ENCODE results near the gene HSP90B1. TPM values are rescaled to one million over a fixed set of nuclear protein-coding genes. Genes with fewer than 3 reads are reported as not detected.

Gene HSP90B1
- total and polyA plus RNA-seq, 2 of the 13 experiments (the other 11 are each of a cell fraction or from before 2014, with no cell fraction given), result 800 to 954 TPM

DNA sequence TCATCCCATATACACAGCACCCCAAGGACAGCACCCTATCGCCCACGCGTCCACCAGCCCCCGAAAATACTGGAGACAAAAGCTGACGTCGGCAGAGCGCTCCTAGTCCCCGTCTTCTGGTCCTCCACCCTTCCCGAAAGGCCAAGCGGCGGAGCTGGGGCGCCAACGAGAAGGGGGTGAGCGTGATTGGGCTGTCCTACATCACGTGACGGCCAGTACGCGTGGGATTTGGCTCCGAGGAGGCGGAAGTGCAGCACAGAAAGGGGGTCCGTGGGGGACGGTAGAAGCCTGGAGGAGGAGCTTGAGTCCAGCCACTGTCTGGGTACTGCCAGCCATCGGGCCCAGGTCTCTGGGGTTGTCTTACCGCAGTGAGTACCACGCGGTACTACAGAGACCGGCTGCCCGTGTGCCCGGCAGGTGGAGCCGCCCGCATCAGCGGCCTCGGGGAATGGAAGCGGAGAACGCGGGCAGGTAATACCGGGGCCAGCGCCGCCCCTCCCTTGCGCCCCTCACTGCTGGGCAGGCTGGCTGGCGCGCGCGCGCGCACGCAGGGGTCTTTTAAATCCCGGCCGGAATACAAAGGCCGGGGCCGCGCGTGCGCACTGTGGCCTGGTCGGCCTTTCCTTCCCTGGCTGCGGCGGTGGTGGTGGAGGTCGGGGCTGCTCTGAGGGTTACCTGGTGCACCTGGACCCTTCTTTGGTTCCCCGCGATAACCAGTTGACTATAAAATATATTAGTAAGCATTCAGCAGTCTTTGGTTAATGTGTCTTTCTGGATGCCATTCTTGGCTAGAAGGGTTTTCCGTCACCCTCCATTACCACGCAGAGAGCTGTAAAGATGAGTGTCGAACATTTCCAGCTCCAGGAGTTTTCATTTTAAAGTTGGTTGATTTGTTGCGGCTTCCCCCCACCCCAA is 35.6 kb downstream of the HSP90B1 start, which contains the start of gene TDG (continued):
- peak; percentile 88 for TF ChIP-seq SP4 (CRISPR knock-in tag; IDR thresholded peaks at IDR 0.05)
- TF ChIP-seq ZNF652 (CRISPR knock-in tag; IDR thresholded peaks at IDR 0.05; ENCODE audit: borderline replicate concordance, low read depth), result 0 out of 2 replicates have a peak, but pooled peaks have one; percentile 13
- TF ChIP-seq EHMT2 (IDR thresholded peaks at IDR 0.05; ENCODE audit: borderline replicate concordance, low read depth, low read length), result no peak
- TF ChIP-seq ZNF335 (CRISPR knock-in tag; IDR thresholded peaks at IDR 0.05), result peak; percentile 81; the same call in 1 of the 2 replicates
- peak; percentile 43; the same call in 1 of the 2 replicates for TF ChIP-seq ZNF782 (CRISPR knock-in tag; IDR thresholded peaks at IDR 0.05; ENCODE audit: borderline replicate concordance)
- TF ChIP-seq ZNF207 (IDR thresholded peaks at IDR 0.05; ENCODE audit: borderline replicate concordance), result 0 out of 2 replicates have a peak, but pooled peaks have one; percentile 55
- no peak for TF ChIP-seq HMG20A (CRISPR knock-in tag; IDR thresholded peaks at IDR 0.05; ENCODE audit: borderline replicate concordance)
- TF ChIP-seq ZNF33B (CRISPR knock-in tag; IDR thresholded peaks at IDR 0.05), result peak; percentile 96
- no peak for TF ChIP-seq TOE1 (CRISPR knock-in tag; IDR thresholded peaks at IDR 0.05)
- TF ChIP-seq ZNF564 (CRISPR knock-in tag; IDR thresholded peaks at IDR 0.05), result peak; percentile 67; the same call in 1 of the 2 replicates
- no peak; the same call in 1 of the 2 replicates for TF ChIP-seq WIZ (CRISPR knock-in tag; IDR thresholded peaks at IDR 0.05)
- no peak for TF ChIP-seq MAF1 (CRISPR knock-in tag; IDR thresholded peaks at IDR 0.05; ENCODE audit: borderline replicate concordance)
- TF ChIP-seq SNAPC2 (CRISPR knock-in tag; IDR thresholded peaks at IDR 0.05), result peak; percentile 70; the same call in 1 of the 2 replicates
- peak; percentile 97 for TF ChIP-seq ZNF501 (CRISPR knock-in tag; IDR thresholded peaks at IDR 0.05)
- TF ChIP-seq MLLT10 (CRISPR knock-in tag; IDR thresholded peaks at IDR 0.05), result no peak
- peak; percentile 87; the same call in 1 of the 2 replicates for TF ChIP-seq ZNF749 (CRISPR knock-in tag; IDR thresholded peaks at IDR 0.05; ENCODE audit: borderline replicate concordance)
- no peak for TF ChIP-seq SRY (CRISPR knock-in tag; IDR thresholded peaks at IDR 0.05)
- TF ChIP-seq, protein P1, sequence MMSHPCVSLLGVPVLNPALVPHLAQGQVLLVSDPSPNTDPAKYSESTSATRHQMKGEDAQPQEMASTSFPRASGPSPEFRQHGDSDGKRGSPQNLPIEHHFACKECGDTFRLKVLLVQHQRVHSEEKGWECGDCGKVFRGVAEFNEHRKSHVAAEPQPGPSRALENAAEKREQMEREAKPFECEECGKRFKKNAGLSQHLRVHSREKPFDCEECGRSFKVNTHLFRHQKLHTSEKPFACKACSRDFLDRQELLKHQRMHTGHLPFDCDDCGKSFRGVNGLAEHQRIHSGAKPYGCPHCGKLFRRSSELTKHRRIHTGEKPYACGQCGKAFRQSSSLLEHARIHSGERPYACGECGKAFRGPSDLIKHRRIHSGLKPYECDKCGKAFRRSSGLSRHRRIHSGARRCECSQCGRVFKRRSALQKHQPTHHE (CRISPR knock-in tag; IDR thresholded peaks at IDR 0.05; ENCODE audit: borderline replicate concordance), result 0 out of 2 replicates have a peak, but pooled peaks have one; percentile 80
- peak; percentile 67 for TF ChIP-seq MED1 (CRISPR knock-in tag; IDR thresholded peaks at IDR 0.05)
- TF ChIP-seq SIX1 (CRISPR knock-in tag; IDR thresholded peaks at IDR 0.05; ENCODE audit: borderline replicate concordance), result no peak
- TF ChIP-seq CREM (IDR thresholded peaks at IDR 0.05), result peak; percentile 86
- TF ChIP-seq CREM (CRISPR knock-in tag; IDR thresholded peaks at IDR 0.05), result no peak
- peak; percentile 97 for TF ChIP-seq ELF1 (CRISPR knock-in tag; IDR thresholded peaks at IDR 0.05)
- peak; percentile 52; the same call in 1 of the 2 replicates for TF ChIP-seq LCORL (IDR thresholded peaks at IDR 0.05)
- peak; percentile 59 for TF ChIP-seq LCORL (CRISPR knock-in tag; IDR thresholded peaks at IDR 0.05)
- TF ChIP-seq MIXL1 (CRISPR knock-in tag; IDR thresholded peaks at IDR 0.05), result no peak
- TF ChIP-seq, protein P2, sequence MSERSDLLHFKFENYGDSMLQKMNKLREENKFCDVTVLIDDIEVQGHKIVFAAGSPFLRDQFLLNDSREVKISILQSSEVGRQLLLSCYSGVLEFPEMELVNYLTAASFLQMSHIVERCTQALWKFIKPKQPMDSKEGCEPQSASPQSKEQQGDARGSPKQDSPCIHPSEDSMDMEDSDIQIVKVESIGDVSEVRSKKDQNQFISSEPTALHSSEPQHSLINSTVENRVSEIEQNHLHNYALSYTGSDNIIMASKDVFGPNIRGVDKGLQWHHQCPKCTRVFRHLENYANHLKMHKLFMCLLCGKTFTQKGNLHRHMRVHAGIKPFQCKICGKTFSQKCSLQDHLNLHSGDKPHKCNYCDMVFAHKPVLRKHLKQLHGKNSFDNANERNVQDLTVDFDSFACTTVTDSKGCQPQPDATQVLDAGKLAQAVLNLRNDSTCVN (CRISPR knock-in tag; IDR thresholded peaks at IDR 0.05; ENCODE audit: borderline replicate concordance), result 0 out of 2 replicates have a peak, but pooled peaks have one; percentile 62
